ENCODE results near the gene MAP3K5. TPM values are rescaled to one million over a fixed set of nuclear protein-coding genes. Genes with fewer than 3 reads are reported as not detected.

Gene MAP3K5
- polyA plus RNA-seq, 3 donors = 9.6 to 12.0 (median 11.1) TPM

GRCh38 chr6:136696238-136696637 lies 96.0 kb downstream of the MAP3K5 start:
- TF ChIP-seq CTCF (IDR thresholded peaks at IDR 0.05) = no peak
- Histone ChIP-seq H3K27ac (ENCODE audit: low read depth in 1 of 2, low read length in 2 of 2) (peak overlapping the region in 1 of 2 donors; percentile 42), H3K79me2 (ENCODE audit: insufficient read depth, low read length) (peaks cover 14% of the 10 kb centered on the region), H2AFZ (ENCODE audit: insufficient read depth, low read depth, low read length, poor library complexity, severe bottlenecking) (no peak overlapping the region), H3K4me2 (replicated peaks; ENCODE audit: extremely low read depth, low read length, poor library complexity, severe bottlenecking) (no peak overlapping the region), H3K36me3 (replicated peaks in 1 of 2; ENCODE audit: control insufficient read depth in 1 of 2, insufficient read depth in 2 of 2, low read length in 2 of 2) (peaks cover 62 to 74% of the 10 kb centered on the region in 2 donors), H3K4me1 (ENCODE audit: control insufficient read depth in 1 of 2, insufficient read depth in 2 of 2, low read length in 2 of 2) (no peaks in the 10 kb centered on the region), H3K4me3 (replicated peaks in 1 of 3; ENCODE audit: low read depth in 2 of 3, low read length in 3 of 3) (no peak overlapping the region), H3K27me3 (ENCODE audit: control insufficient read depth in 2 of 2, insufficient read depth in 2 of 2, low read length in 2 of 2) (no peaks in the 10 kb centered on the region), H4K20me1 (ENCODE audit: insufficient read depth, low read length) (peaks cover 39% of the 10 kb centered on the region), H3K9me3 (replicated peaks in 1 of 2; ENCODE audit: control insufficient read depth in 1 of 2, insufficient read depth in 1 of 2, low read length in 2 of 2) (no peaks in the 10 kb centered on the region), H3K9ac (ENCODE audit: insufficient read depth, low read length, poor library complexity, severe bottlenecking) (no peak overlapping the region)
- Mint-ChIP-seq H3K9me3 (no peaks in the 10 kb centered on the region), H3K27me3 (ENCODE audit: low read depth in 3 of 3) (peaks cover 0 to 2% (median 0%) of the 10 kb centered on the region in 3 donors), H3K36me3 (peaks cover 56 to 67% of the 10 kb centered on the region in 2 donors), H3K27ac (peak overlapping the region in 1 of 7 donors; percentile 65), H3K4me3 (no peak overlapping the region), H3K4me1 (peaks cover 9% of the 10 kb centered on the region)
- WGBS (ENCODE audit: insufficient coverage) = no CpG with 5 or more reads among the region's 2 CpGs
- intact Hi-C loops (cut with micrococcal nuclease) = no loop called here
- DNase-seq = no peak

GRCh38 chr6:136695412-136695811 lies 96.9 kb downstream of the MAP3K5 start:
- Histone ChIP-seq H3K27ac (ENCODE audit: low read depth in 1 of 2, low read length in 2 of 2) (no peak overlapping the region), H3K79me2 (ENCODE audit: insufficient read depth, low read length) (peaks cover 6% of the 10 kb centered on the region), H3K4me3 (replicated peaks in 1 of 3; ENCODE audit: low read depth in 2 of 3, low read length in 3 of 3) (no peak overlapping the region), H2AFZ (ENCODE audit: insufficient read depth, low read depth, low read length, poor library complexity, severe bottlenecking) (no peak overlapping the region), H3K9me3 (replicated peaks in 1 of 2; ENCODE audit: control insufficient read depth in 1 of 2, insufficient read depth in 1 of 2, low read length in 2 of 2) (no peaks in the 10 kb centered on the region), H3K36me3 (replicated peaks in 1 of 2; ENCODE audit: control insufficient read depth in 1 of 2, insufficient read depth in 2 of 2, low read length in 2 of 2) (peaks cover 66 to 82% of the 10 kb centered on the region in 2 donors), H3K4me1 (ENCODE audit: control insufficient read depth in 1 of 2, insufficient read depth in 2 of 2, low read length in 2 of 2) (no peaks in the 10 kb centered on the region), H4K20me1 (ENCODE audit: insufficient read depth, low read length) (peaks cover 30% of the 10 kb centered on the region), H3K27me3 (ENCODE audit: control insufficient read depth in 2 of 2, insufficient read depth in 2 of 2, low read length in 2 of 2) (no peaks in the 10 kb centered on the region), H3K9ac (ENCODE audit: insufficient read depth, low read length, poor library complexity, severe bottlenecking) (no peak overlapping the region), H3K4me2 (replicated peaks; ENCODE audit: extremely low read depth, low read length, poor library complexity, severe bottlenecking) (no peak overlapping the region)
- no peaks in the 10 kb centered on the region for H3K9me3 Mint-ChIP-seq
- intact Hi-C loops (cut with micrococcal nuclease) = loop anchor here in 1 of 2 donors (2.0 kb wide), 1 partner anchor 29 kb away; no protein-coding TSS in a partner anchor
- H3K27me3 Mint-ChIP-seq (ENCODE audit: low read depth in 3 of 3) = no peaks in the 10 kb centered on the region
- no peak overlapping the region for H3K4me3 Mint-ChIP-seq
- peaks cover 62 to 73% of the 10 kb centered on the region in 2 donors for H3K36me3 Mint-ChIP-seq
- no peak for TF ChIP-seq CTCF (IDR thresholded peaks at IDR 0.05)
- WGBS (ENCODE audit: insufficient coverage) = no CpG with 5 or more reads among the region's 2 CpGs
- peak overlapping the region in 1 of 7 donors; percentile 68 for H3K27ac Mint-ChIP-seq
- peaks cover 9% of the 10 kb centered on the region for H3K4me1 Mint-ChIP-seq
- no peak for DNase-seq

All from CD14-positive monocyte (primary cell).